ENCODE data around the gene FRAT2.
"Not testable (repeated sequence)": the region's sequence is repeated elsewhere in the genome, so short reads cannot be mapped to it uniquely, and the experiment has no call there.

The FRAT2 gene

GRCh38 chr10:97291357-97292096 is 43.0 kb downstream of the FRAT2 start:
- no peak for DNase-seq (ENCODE audit: low read depth)

DNA sequence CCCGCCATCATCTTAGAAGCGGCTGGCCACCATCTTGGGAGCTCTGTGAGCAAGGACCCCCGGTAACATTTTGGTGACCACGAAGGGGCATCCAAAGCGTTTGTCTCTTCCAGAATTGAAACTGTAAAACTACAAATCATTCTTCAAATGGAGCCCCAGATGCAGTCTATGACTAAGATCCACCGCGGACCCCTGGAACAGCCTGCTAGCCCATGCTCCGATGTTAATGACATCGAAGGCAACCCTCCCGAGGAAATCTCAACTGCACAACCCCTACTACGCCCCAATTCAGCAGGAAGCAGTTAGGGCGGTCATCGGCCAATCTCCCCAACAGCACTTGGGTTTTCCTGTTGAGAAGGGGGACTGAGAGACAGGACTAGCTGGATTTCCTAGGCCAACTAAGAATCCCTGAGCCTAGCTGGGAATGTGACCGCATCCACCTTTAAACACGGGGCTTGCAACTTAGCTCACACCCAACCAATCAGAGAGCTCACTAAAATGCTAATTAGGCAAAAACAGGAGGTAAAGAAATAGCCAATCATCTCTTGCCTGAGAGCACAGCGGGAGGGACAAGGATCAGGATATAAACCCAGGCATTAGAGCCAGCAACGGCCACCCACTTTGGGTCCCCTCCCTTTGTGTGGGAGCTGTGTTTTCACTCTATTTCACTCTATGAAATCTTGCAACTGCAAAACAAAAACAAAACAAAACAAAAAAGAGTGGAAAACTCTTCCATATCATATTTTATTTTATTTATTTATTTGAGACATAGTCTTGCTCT is 43.8 kb downstream of the FRAT2 start:
- not testable (repeated sequence) for DNase-seq (ENCODE audit: low read depth)

DNA sequence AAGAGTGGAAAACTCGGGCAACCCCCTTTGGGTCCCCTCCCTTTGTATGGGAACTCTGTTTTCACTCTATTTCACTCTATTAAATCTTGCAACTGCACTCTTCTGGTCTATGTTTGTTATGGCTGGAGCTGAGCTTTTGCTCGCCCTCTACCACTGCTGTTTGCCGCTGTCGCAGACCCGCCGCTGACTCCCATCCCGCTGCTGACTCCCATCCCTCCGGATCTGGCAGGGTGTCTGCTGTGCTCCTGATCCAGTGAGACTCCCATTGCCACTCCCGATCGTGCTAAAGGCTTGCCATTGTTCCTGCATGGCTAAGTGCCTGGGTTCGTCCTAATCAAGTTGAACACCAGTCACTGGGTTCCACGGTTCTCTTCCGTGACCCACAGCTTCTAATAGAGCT is 44.5 kb downstream of the FRAT2 start:
- DNase-seq (ENCODE audit: low read depth), result not testable (repeated sequence)

Data from fibroblast of gingiva (primary cell).